Neuronal stem cell (in vitro differentiated cells): ENCODE results near the gene SUMF2.
"Not testable (repeated sequence)": the region's sequence is repeated elsewhere in the genome, so short reads cannot be mapped to it uniquely, and the experiment has no call there.

Experiments used
- DNase-seq: peaks from one replicate; pipeline ENCODE4 v3.0.0-alpha.2; 2013; ENCODE audit warnings: low spot score
- H2AFZ ChIP-seq: one replicate; pipeline ENCODE4 v1.6.1; 2013; ENCODE audit warnings: mild to moderate bottlenecking, low read length, inconsistent platforms
- H2AK5ac ChIP-seq: 2 replicates; pipeline ENCODE4 v1.6.1; 2013; ENCODE audit warnings: low read depth, mild to moderate bottlenecking, inconsistent platforms, low read length, moderate library complexity, mixed read lengths
- H2BK120ac ChIP-seq: 2 replicates; pipeline ENCODE4 v1.6.1; 2013; ENCODE audit warnings: low read depth, mild to moderate bottlenecking, inconsistent platforms, low read length, moderate library complexity, mixed read lengths
- H2BK12ac ChIP-seq: one replicate; pipeline ENCODE4 v1.6.1; 2013; ENCODE audit warnings: low read length, inconsistent platforms
- H2BK15ac ChIP-seq: 2 replicates; pipeline ENCODE4 v1.6.1; 2013; ENCODE audit warnings: mild to moderate bottlenecking, low read length, inconsistent platforms, mixed read lengths
- H2BK5ac ChIP-seq: one replicate; pipeline ENCODE4 v1.6.1; 2013; ENCODE audit warnings: inconsistent platforms, mild to moderate bottlenecking, low read length, moderate library complexity
- H3K14ac ChIP-seq: one replicate; pipeline ENCODE4 v1.6.1; 2013; ENCODE audit warnings: low read length, inconsistent platforms
- H3K18ac ChIP-seq: 2 replicates; pipeline ENCODE4 v1.6.1; 2013; ENCODE audit warnings: low read length, inconsistent platforms
- H3K23ac ChIP-seq: 2 replicates; pipeline ENCODE4 v1.6.1; 2013; ENCODE audit warnings: low read depth, mild to moderate bottlenecking, mixed read lengths, low read length, inconsistent platforms; ENCODE audit not compliant: poor library complexity
- H3K27ac ChIP-seq: replicated peaks from 3 replicates; pipeline ENCODE4 v1.5.1; 2013; ENCODE audit warnings: low read length, inconsistent platforms
- H3K27me3 ChIP-seq, 3 experiments: 2 replicates each; pipeline ENCODE4 v1.6.1; 2013; ENCODE audit warnings: low read length in 3 of 3, mild to moderate bottlenecking in 2 of 3, inconsistent platforms in 1 of 3, low read depth in 1 of 3, mixed read lengths in 1 of 3, moderate library complexity in 1 of 3; ENCODE audit not compliant: control insufficient read depth in 3 of 3, insufficient read depth in 3 of 3
- H3K36me3 ChIP-seq, 2 donors: replicated peaks in 1 of 2; 2 replicates each; pipeline ENCODE4 v1.6.1; 2013; ENCODE audit warnings: low read length in 2 of 2; ENCODE audit not compliant: control insufficient read depth in 2 of 2, insufficient read depth in 2 of 2
- H3K4ac ChIP-seq: 2 replicates; pipeline ENCODE4 v1.6.1; 2013; ENCODE audit warnings: inconsistent platforms, mild to moderate bottlenecking, low read length, moderate library complexity
- H3K4me1 ChIP-seq, 2 donors: 1 replicate in 1 of 2; 2 replicates in 1 of 2; pipeline ENCODE4 v1.6.1; 2013; ENCODE audit warnings: low read length in 2 of 2, low read depth in 1 of 2; ENCODE audit not compliant: control insufficient read depth in 2 of 2, insufficient read depth in 1 of 2
- H3K4me2 ChIP-seq: one replicate; pipeline ENCODE4 v1.6.1; 2013; ENCODE audit warnings: mild to moderate bottlenecking, low read length, inconsistent platforms; ENCODE audit not compliant: insufficient read depth, poor library complexity, severe bottlenecking
- H3K4me3 ChIP-seq, 2 donors: 2 replicates each; pipeline ENCODE4 v1.5.1; 2013; ENCODE audit warnings: low read length in 2 of 2, mild to moderate bottlenecking in 2 of 2, inconsistent platforms in 1 of 2, moderate library complexity in 1 of 2
- H3K79me1 ChIP-seq: one replicate; pipeline ENCODE4 v1.6.1; 2013; ENCODE audit warnings: low read depth, mild to moderate bottlenecking, inconsistent platforms, low read length, moderate library complexity
- H3K9ac ChIP-seq: one replicate; pipeline ENCODE4 v1.6.1; 2013; ENCODE audit warnings: mild to moderate bottlenecking, low read depth, low read length, inconsistent platforms; ENCODE audit not compliant: poor library complexity
- H3K9me3 ChIP-seq, 2 donors: replicated peaks in 1 of 2; 2 replicates each; pipeline versions ENCODE3 to v1.6.1; 2013; ENCODE audit warnings: low read length in 2 of 2, mild to moderate bottlenecking in 2 of 2, inconsistent platforms in 1 of 2, low read depth in 1 of 2, mixed read lengths in 1 of 2, moderate library complexity in 1 of 2; ENCODE audit not compliant: control insufficient read depth in 2 of 2, insufficient read depth in 1 of 2
- H4K8ac ChIP-seq: one replicate; pipeline ENCODE4 v1.6.1; 2013; ENCODE audit warnings: low read depth, mild to moderate bottlenecking, inconsistent platforms, low read length, moderate library complexity
- H4K91ac ChIP-seq: one replicate; pipeline ENCODE4 v1.6.1; 2013; ENCODE audit warnings: low read length, low read depth, mild to moderate bottlenecking, inconsistent platforms; ENCODE audit not compliant: poor library complexity
- WGBS, 2 donors: extraction: QIAGEN DNeasy Blood & Tissue Kit; methylation state at CpG; one replicate each; pipeline ENCODE4 v1.1.7; 2013; ENCODE audit warnings: missing lambda C conversion rate in 2 of 2, mixed read lengths in 1 of 2; ENCODE audit not compliant: insufficient read length in 2 of 2, insufficient replicate concordance in 1 of 2; ENCODE audit errors: extremely low coverage in 2 of 2; 5-methylcytosine and 5-hydroxymethylcytosine counted together

SUMF2 gene

GRCh38 chr7:56062382-56062781, 1.7 kb upstream of the SUMF2 start:
- peaks cover 19 to 72% of the 10 kb centered on the region in 2 donors for H3K36me3 ChIP-seq
- no peak overlapping the region for H3K18ac ChIP-seq
- H2AFZ ChIP-seq: no peak overlapping the region
- H3K4me3 ChIP-seq: no peak overlapping the region
- DNase-seq: no peak
- no peak overlapping the region for H4K8ac ChIP-seq
- no peaks in the 10 kb centered on the region for H3K79me1 ChIP-seq
- no CpG with 5 or more reads among the region's 2 CpGs for WGBS, 2 donors
- H3K27me3 ChIP-seq: no peaks in the 10 kb centered on the region
- H2BK12ac ChIP-seq: no peak overlapping the region
- peaks cover 1 to 2% of the 10 kb centered on the region in 2 donors for H3K4me1 ChIP-seq
- no peak overlapping the region for H2BK120ac ChIP-seq
- no peak overlapping the region for H3K4me2 ChIP-seq
- no peak overlapping the region for H2BK5ac ChIP-seq
- H4K91ac ChIP-seq: no peak overlapping the region
- no peak overlapping the region for H3K9ac ChIP-seq
- no peak overlapping the region for H3K4ac ChIP-seq
- no peak overlapping the region for H2AK5ac ChIP-seq
- no peak overlapping the region for H3K14ac ChIP-seq
- no peaks in the 10 kb centered on the region for H3K9me3 ChIP-seq
- H3K27ac ChIP-seq: no peak overlapping the region
- no peak overlapping the region for H2BK15ac ChIP-seq
- no peak overlapping the region for H3K23ac ChIP-seq

- no peak overlapping the region for H3K4ac ChIP-seq
- H3K14ac ChIP-seq: no peak overlapping the region
- H3K23ac ChIP-seq: no peak overlapping the region
- H2BK12ac ChIP-seq: no peak overlapping the region
- no peaks in the 10 kb centered on the region for H3K27me3 ChIP-seq
- no peak overlapping the region for H2AK5ac ChIP-seq
- no peak overlapping the region for H3K9ac ChIP-seq
- H2BK120ac ChIP-seq: no peak overlapping the region
- WGBS, 2 donors: no CpG with 5 or more reads among the region's 7 CpGs
- no peak overlapping the region for H3K4me2 ChIP-seq
- H3K4me1 ChIP-seq: peaks cover 1 to 2% of the 10 kb centered on the region in 2 donors
- DNase-seq: no peak
- H3K18ac ChIP-seq: no peak overlapping the region
- H3K27ac ChIP-seq: peak overlapping the region; percentile 67
- H2BK5ac ChIP-seq: no peak overlapping the region
- H3K36me3 ChIP-seq: peaks cover 16 to 65% of the 10 kb centered on the region in 2 donors
- no peak overlapping the region for H4K8ac ChIP-seq
- H3K4me3 ChIP-seq: peak overlapping the region in 1 of 2 donors; percentile 68
- no peak overlapping the region for H4K91ac ChIP-seq
- peak overlapping the region; percentile 35 for H2AFZ ChIP-seq
- no peak overlapping the region for H2BK15ac ChIP-seq
- H3K9me3 ChIP-seq: no peaks in the 10 kb centered on the region
- no peaks in the 10 kb centered on the region for H3K79me1 ChIP-seq
Measured at GRCh38 chr7:56063500-56063881, 595 bp upstream of the SUMF2 start.

- not testable (repeated sequence) for H4K91ac ChIP-seq, H3K18ac ChIP-seq, H2BK15ac ChIP-seq, H3K4me1 ChIP-seq, H2AK5ac ChIP-seq, H4K8ac ChIP-seq, H3K27me3 ChIP-seq, H3K27ac ChIP-seq, H2BK12ac ChIP-seq, H2BK120ac ChIP-seq, H3K9ac ChIP-seq, H3K4me2 ChIP-seq, DNase-seq, H3K4me3 ChIP-seq, H3K9me3 ChIP-seq, H3K79me1 ChIP-seq, H2AFZ ChIP-seq, H3K14ac ChIP-seq, H3K23ac ChIP-seq, H2BK5ac ChIP-seq, H3K4ac ChIP-seq
- WGBS, 2 donors: no CpG with 5 or more reads among the region's 13 CpGs
- peaks cover 13 to 60% of the 10 kb centered on the region in 2 donors for H3K36me3 ChIP-seq
Measured at GRCh38 chr7:56066376-56066775, 2.3 kb downstream of the SUMF2 start.

GRCh38 chr7:56074371-56074791, 10.3 kb downstream of the SUMF2 start:
- Histone ChIP-seq H3K9ac (no peak overlapping the region), H3K18ac (peak overlapping the region; percentile 55), H3K27me3 (no peaks in the 10 kb centered on the region), H3K4ac (no peak overlapping the region), H3K23ac (no peak overlapping the region), H3K4me3 (no peak overlapping the region), H3K9me3 (no peaks in the 10 kb centered on the region), H3K4me2 (no peak overlapping the region), H3K14ac (no peak overlapping the region), H2BK120ac (no peak overlapping the region), H2BK15ac (no peak overlapping the region), H3K27ac (no peak overlapping the region), H3K36me3 (peaks cover 23 to 51% of the 10 kb centered on the region in 2 donors), H4K91ac (no peak overlapping the region), H3K79me1 (peaks cover 2% of the 10 kb centered on the region), H4K8ac (no peak overlapping the region), H2BK5ac (no peak overlapping the region), H2AK5ac (no peak overlapping the region), H2BK12ac (no peak overlapping the region), H3K4me1 (no peaks in the 10 kb centered on the region), H2AFZ (peak overlapping the region; percentile 75)
- no CpG with 5 or more reads among the region's 19 CpGs for WGBS, 2 donors
- DNase-seq: peak; percentile 82
